Stimulated activated CD8-positive, alpha-beta memory T cell treated with anti-CD3 and anti-CD28 coated beads, Interleukin-2, amount 100 ng/mL, for 48 hours (primary cell): ENCODE results near the gene DERA.
"Not testable (repeated sequence)": the region's sequence is repeated elsewhere in the genome, so short reads cannot be mapped to it uniquely, and the experiment has no call there.

Experiments used
- DNase-seq, 2 donors: peaks; one replicate each; pipeline ENCODE4 v3.0.0-alpha.2; 2020; ENCODE audit warnings: low read depth in 2 of 2

Gene DERA

DNA sequence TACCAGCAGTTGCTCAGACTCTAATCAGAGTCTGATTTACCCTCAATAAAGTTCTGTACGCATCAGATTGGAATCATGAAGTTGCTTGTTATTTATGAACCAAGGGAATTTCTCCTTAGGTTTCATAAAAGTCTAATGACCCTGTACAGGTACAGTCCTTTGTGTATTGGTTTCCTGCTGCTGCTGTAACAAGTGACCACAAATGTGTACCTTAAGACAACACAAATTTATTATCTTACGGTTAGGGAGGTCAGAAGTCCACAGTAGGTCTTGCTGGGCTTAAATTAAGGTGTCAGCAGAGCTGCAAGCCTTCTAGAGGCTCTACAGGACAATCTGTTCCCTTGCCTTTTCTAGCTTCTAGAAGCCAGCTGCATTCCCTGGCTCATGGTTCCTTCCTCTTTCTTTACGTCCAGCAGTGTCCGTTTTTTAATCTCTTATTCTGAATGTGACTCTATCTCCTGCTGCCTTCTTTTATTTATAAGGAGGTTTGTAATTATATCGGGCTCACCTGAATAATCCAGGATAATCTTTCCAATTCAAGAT lies 6.7 kb upstream of the DERA start:
- no peak for DNase-seq

DNA sequence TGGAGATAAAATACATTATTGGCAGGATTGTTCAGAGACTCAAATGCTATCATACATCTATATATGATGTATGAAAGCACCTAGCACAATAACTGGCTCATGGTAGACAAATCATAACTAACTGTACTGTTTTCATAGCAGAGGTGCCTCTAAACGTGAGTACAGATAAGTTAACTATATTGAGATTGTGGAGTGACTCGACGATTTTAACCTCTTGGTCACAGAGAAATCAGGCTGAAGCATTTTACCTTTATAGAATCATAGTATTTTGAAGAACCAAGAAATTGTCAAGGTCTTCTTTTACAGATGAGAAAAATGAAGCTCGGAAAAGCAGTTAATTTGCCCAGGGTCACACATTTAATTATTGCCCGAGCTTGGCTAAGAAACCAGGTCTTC lies 666 bp upstream of the DERA start:
- DNase-seq, result no peak

DNA sequence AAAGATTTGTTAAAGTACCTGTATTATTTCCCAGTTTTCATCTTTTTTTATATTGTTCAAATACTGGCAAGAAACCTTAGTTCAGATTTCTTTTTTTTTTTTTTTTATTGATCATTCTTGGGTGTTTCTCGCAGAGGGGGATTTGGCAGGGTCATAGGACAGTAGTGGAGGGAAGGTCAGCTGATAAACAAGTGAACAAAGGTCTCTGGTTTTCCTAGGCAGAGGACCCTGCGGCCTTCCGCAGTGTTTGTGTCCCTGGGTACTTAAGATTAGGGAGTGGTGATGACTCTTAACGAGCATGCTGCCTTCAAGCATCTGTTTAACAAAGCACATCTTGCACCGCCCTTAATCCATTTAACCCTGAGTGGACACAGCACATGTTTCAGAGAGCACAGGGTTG lies 799 bp downstream of the DERA start:
- not testable (repeated sequence) for DNase-seq

DNA sequence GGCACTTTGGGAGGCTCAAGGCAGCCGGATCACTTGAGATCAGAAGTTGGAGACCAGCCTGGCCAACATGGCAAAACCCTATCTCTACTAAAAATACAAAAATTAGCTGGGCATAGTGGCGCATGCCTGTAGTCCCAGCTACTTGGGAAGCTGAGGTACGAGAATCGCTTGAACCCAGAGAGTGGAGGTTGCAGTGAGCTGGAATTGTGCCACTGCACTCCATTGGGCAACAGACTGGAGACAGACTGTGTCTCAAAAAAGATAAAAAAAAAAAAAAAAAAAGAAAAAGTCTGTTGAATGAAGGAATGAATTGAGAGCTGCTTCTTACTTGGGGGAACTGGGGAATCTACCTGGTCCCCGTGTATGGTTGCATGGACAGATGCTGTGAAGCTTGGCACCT lies 3.0 kb downstream of the DERA start:
- not testable (repeated sequence) for DNase-seq

DNA sequence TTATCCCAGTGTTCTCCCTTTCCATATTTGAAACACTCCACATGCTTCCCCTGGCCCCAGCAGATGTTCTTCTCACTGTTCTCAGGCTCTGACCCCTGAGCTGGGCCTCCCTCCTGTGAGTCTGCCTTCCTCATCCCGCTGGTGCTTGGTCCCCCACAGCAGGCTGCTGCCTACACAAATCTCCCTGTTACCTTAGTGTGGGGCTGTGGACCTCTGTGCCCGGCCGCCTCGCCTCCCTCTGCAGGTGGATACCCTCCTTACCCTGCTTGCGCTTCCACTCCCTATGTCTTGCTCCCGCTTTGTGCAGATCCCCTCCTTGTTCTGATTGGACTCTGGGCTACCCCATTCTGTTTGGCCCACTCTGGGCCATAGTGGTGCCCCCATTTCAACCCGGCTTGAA lies 6.9 kb downstream of the DERA start:
- no peak for DNase-seq

DNA sequence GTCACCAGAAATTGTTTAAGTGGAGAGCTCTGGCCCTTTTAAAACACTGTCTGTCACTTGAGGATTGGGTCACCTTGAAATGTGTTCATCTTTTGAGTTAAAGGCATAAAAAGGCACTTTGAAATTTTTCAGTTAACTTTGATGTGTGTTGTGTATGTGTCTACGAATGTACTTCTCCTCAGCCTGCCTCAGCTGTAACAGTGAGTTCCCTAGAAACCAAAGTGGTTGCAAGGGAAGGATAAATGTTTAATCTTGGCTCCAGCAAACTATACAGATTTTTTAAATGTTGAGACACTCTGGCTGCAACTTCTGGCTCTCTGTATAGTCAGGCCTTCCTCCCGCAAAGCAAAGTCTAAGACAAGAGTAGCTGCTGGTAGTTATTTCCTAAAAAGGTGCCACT lies 8.3 kb downstream of the DERA start:
- DNase-seq, result no peak

DNA sequence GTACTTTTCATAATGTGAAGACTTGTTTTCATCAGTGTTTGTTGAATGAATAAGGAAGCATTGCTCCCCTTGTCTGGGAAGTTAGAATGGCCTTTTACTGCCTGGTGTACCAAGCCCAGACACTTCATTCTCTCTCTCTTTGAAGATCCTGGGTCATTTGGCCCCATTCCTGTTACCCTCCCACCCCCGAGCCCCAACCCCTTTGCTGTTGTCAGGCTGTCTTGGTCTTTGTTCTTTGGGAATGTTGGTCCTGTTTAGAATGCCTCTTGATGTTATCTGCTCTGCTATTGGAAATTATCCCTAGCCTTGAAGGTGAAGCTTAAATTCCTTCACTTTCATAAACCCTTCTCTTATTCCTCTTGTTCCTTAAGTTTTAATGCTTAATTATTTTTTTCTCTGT lies 13.8 kb downstream of the DERA start:
- DNase-seq, result no peak

DNA sequence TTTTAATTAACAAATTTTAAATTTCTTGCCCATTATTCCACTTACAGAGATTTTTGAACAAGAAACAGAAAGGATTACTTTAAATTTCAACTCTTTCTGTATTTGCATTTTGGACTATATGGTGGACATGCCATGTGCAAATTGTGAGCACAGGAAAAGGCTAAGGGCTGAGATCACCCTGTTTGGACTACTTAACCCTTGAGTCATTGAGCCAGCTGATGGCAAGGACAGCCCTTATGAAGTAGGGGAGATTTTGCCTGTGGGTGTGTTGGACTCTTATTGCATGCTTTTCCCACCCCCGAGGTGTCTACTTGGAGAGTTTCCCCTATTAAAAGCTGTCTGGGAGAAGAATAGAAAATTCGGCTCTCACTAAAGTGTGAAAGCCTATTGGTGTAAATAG lies 17.2 kb downstream of the DERA start:
- DNase-seq, result no peak

DNA sequence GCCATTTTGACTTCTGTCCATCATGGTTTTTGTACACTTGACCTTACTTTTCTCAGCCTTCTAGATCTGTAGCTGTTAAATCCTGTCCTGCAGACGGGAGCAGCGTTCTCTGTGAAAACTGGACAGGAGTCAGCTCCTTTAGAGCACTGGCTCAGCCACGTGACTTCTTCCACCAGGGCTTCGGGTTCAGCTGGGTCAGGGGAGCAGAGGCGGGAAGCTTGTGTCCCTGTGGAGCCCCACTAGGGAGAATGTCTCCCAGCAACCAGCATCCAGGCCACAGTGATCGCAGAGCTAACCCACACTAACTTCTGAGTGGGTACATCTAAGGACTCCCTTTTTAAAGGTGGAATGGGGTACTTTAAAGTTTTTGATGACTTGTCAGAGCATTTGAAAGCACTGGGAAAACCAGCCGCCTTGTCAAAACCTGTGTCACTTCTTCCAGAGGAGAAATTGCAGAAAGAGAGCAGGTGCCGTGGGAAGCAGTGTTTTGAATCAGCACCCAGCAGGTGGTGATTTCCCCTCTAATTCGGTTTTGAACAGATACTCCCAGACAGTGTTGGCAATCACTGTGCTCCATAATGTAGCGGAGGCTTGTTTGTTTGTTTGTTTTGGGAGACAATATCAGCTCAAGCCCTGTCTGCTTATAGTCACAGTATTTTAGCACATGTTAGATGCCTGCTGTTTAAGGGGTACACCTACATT lies 17.9 kb downstream of the DERA start:
- DNase-seq, result no peak

DNA sequence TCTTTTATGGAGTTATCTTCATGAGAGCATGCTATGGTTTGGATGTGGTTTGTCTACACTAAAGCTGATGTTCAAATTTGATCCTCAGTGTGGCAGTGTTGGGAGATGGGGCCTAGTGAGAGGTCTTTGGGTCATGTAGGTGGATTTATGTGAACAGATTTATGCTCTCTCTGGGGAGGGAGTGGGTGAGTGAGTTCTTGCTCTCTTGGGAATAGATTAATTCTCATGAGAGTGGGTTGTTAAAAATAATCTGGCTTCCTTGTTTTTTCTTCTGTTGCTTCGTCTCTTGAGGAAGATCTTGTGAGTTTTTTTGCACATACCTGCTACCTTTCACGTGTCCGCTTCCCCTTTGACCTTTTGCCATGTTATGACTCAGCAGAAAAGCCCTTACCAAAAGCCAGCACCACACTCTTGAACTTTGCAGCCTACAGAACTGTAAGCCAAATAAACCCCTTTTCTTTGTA lies 20.5 kb downstream of the DERA start:
- no peak for DNase-seq

DNA sequence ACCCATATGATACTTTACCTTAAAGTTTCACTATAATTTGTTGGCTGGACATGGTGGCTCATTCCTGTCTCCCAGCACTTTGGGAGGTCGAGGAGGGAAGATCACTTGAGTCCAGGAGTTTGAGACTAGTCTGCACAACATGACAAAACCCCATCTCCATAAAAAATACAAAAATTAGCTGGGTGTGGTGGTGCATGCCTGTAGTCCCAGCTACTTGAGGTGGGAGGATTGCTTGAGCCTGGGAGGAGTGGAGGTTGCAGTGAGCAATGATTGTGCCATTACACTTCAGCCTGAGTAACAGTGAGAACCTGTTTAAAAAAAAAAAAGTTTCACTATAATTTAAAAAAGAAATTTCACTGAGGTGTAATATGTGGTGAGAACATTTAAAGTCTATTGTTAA lies 21.2 kb downstream of the DERA start:
- no peak for DNase-seq

DNA sequence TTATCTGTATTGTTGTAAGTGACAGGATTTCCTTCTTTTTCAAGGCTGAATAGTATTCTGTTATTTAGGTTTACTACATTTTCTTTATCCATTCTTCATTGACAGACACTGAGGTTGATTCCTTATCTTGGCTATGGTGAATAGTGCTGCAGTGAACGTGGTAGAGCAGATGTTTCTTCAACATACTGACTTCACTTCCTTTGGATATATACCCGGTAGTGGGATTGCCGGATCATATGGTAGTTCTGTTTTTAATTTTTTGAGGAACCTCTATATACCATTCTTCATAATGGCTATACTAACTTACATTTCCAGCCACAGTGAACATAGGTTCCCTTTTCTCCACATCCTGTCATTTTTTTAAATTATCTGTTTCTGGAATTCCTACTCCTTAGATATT lies 21.8 kb downstream of the DERA start:
- DNase-seq, result no peak

DNA sequence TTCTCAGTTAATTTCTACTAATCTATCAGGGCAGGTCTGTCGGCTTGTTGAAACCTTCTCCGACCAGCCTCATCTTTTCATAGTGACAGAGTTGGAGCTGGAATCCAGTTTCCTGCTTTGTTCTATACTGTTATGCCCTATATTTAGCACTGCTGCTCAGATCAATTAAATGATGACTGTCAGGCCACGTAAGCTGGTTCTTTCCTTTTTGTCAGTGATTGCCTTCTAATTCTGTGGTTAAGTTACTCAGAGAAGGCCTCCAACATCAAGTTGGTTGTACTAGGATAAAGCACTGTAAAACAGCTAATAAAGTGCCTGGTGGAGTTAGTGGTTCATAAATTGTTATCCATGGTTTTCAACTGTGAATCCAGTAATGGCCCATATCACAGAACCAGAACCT lies 22.6 kb downstream of the DERA start:
- no peak for DNase-seq

DNA sequence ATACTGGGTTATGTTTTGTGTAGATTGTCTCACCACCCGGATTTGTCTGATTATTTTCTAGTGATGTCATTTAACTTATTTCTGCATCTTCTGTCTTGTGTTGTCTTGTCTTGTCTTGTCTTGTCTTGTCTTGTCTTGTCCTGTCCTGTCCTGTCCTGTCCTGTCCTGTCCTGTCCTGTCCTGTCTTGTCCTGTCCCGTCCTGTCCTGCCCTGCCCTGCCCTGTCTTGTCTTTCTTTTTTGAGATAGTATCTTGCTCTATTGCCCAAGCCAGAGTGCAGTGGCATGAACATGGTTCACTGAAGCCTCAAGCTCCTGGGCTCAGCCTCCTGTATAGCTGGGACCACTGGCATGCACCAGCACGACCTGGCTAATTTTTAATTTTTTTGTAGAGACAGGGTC lies 25.6 kb downstream of the DERA start:
- no peak for DNase-seq

DNA sequence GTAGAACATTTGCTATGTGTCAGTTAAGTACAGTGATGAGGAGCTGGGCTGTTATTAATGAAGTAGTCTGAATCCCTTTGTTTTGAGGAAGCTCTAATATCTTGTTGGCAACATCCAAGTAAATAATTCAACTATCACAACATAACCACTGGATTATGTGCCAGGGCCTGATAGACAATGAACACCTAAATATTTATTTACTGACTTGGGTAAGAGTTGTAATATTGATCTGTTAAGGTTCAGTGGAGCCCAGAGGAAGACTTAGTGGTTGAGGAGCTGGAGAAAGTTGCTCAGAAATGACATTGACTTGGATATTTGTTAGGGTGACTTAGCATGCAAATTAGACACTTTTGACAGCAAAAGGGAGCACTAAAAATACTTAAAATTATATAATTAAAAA lies 26.8 kb downstream of the DERA start:
- no peak for DNase-seq

DNA sequence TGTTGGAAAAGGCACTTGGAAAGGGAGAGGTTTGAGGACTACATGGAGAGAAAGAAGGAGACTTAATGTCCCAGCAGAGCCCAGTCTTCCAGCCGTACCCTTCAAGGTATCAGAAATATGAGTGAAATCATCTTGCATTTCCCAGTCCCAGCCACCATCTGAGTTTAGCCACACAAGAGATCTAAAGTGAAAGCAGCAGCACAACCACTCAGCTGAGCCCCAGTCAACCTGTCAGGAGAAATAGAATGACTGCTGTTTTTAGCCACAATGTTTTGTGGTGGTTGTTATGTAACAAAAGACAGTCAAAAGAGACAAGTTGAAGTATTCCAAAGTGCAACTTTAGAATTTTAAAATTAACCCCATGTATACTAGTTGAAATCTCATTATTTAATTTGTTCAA lies 28.0 kb downstream of the DERA start:
- no peak for DNase-seq

DNA sequence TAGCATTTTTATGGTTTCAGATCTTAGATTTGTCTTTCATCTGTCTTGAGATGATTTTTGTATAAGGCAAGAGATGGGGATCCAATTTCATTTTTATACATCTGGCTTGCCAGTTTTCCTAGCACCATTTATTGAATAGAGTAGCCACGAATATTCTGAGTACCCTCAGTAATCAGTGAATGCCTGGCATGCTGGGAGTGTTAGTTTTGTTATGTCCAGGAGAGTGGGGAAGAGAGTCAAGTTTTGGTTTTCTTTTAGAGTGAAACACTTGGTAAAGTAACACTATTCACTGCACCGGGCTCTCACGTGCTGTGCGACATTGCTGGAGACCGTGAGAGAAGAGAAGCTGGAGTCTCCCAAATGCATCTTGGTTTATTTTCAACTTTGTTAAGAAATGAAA lies 31.3 kb downstream of the DERA start:
- DNase-seq, result no peak

DNA sequence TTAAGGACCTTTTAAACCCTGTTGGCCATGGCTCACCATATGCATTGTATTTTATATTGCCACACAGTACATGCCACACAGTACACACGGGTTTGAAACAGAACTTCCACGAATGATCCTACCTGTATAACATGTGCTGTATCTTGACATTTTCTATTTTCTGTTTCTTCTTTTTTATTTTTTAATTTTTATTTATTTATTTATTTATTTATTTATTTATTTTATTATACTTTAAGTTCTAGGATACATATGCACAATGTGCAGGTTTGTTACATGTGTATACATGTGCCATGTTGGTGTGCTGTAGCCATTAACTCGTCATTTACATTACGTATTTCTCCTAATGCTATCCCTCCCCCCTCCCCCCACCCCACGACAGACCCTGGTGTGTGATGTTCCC lies 32.4 kb downstream of the DERA start:
- DNase-seq, result not testable (repeated sequence)

DNA sequence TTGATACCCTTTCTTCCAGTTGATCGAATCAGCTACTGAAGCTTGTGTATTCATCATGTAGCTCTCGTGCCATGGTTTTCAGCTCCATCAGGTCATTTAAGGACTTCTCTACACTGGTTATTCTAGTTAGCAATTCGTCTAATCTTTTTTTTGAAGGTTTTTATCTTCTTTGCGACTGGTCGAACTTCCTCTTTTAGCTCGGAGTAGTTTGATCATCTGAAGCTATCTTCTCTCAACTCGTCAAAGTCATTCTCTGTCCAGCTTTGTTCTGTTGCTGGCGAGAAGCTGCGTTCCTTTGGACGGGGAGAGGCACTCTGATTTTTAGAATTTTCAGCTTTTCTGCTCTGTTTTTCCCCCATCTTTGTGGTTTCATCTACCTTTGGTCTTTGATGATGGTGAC lies 37.3 kb downstream of the DERA start:
- DNase-seq, result not testable (repeated sequence)

DNA sequence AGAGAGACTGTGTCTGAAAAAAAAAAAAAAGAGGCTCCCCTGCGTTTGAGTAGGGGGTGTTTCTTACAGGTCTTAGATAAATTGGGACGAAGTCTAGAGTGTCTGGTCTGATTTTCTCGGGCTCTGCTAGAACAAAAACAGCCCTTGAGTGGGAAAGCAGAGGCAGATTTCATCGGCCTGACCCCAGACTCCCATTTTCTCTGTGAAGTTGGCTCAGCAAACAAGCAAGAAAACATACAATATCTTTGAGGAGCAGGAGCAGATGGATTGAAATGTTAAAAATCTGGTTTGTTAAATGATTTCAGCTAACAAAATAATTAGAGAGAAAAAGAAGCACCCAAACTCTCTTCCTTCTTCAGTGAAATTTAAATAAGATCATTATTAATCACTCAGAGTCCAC lies 44.1 kb downstream of the DERA start:
- no peak for DNase-seq

DNA sequence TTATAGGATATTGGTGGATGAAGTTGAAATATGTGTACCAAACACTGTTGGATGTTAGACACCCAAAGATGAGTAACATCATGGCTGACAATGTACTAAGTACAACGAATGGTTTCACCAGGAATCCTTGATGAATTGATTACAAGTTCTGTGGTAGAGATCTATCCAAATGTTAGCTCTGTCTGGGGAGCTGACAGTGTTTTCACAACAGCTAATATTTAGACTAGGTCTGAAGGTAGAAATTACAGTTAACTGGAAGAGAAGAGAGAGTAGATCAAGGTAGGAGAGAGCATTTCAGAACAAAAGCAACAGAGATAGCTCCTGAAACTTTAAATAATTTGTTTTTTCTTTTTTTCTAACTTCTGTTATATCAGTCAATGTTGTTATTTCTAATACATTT lies 44.9 kb downstream of the DERA start:
- DNase-seq, result no peak

DNA sequence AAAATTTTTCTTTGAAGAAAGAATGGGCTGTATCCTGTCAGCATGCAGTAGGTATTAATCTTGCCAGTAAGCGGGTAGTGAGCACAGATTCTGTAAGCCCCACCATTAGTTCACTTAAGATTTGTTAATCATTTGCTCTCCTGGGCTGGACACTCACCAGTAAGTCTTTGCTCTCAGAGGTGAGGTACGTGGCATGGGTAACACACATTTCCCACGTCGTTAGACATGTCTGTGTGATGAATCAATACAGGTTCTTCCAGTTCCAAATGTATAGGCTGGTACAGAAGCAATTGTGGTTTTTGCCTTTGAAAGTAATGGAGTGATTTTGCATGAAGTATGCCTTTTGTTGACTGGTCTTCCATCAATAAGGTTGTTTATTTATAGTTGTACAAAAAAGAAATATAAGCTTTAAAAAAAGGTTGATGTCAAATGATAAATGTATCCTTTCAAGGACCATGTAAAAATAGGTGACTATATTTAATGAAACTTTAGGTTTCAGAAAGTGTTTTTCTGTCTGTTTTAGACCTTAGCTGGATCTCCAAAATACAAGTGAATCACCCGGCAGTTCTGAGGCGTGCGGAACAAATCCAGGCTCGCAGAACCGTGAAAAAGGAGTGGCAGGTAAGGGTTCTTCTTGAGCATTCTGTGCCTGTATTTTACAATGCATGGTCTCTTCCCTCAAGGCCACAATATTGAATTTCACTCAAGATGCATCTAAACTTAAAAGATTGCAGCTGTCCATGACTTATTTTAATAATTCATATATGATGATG lies 45.5 kb downstream of the DERA start:
- DNase-seq, result no peak

DNA sequence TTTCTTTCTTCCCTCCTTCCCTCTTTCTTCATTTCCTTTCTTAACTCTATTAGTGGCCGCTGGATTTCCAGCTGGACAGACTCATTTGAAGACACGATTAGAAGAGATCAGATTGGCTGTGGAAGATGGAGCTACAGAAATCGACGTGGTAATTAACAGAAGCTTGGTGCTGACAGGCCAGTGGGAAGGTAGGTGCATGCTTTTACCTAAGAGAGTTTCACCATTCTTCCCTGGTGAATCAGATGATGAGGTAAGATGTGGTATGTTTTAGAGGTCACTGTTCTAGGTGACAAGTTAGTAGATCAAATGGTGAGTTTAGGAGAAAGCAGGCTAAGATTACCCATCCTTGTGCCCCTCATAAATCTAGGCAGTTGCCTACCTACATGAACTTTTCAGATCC lies 51.6 kb downstream of the DERA start:
- no peak for DNase-seq
